H9 (cell line): ENCODE measurements around the gene TMEM132D. TPM values are rescaled to one million over a fixed set of nuclear protein-coding genes. Genes with fewer than 3 reads are reported as not detected.

ENCODE experiments used
- DNase-seq: peaks from one replicate; pipeline ENCODE4 v3.0.0-alpha.2; 2017
- H2AFZ ChIP-seq: one replicate; pipeline ENCODE4 v1.6.1; 2013; ENCODE audit warnings: mild to moderate bottlenecking, low read length, control low read depth, moderate library complexity
- H2AK5ac ChIP-seq: 2 replicates; pipeline ENCODE4 v1.6.1; 2013; ENCODE audit warnings: low read length, control low read depth, mixed read lengths; ENCODE audit not compliant: insufficient read length
- H2BK120ac ChIP-seq: one replicate; pipeline ENCODE4 v1.6.1; 2013; ENCODE audit warnings: low read depth, mild to moderate bottlenecking, low read length, control low read depth, inconsistent platforms; ENCODE audit not compliant: poor library complexity, severe bottlenecking
- H2BK12ac ChIP-seq: 2 replicates; pipeline ENCODE4 v1.6.1; 2013; ENCODE audit warnings: low read length, control low read depth, mixed read lengths, low read depth; ENCODE audit not compliant: insufficient read length
- H2BK15ac ChIP-seq: 2 replicates; pipeline ENCODE4 v1.6.1; 2013; ENCODE audit warnings: low read depth, low read length, control low read depth
- H2BK20ac ChIP-seq: one replicate; pipeline ENCODE4 v1.6.1; 2013; ENCODE audit warnings: low read depth, mild to moderate bottlenecking, low read length, control low read depth, inconsistent platforms; ENCODE audit not compliant: poor library complexity, severe bottlenecking
- H2BK5ac ChIP-seq: 2 replicates; pipeline ENCODE4 v1.6.1; 2013; ENCODE audit warnings: low read length, control low read depth, mixed read lengths; ENCODE audit not compliant: insufficient read length
- H3K14ac ChIP-seq: 2 replicates; pipeline ENCODE4 v1.6.1; 2013; ENCODE audit warnings: low read length, control low read depth; ENCODE audit not compliant: insufficient read depth
- H3K18ac ChIP-seq: 2 replicates; pipeline ENCODE4 v1.6.1; 2013; ENCODE audit warnings: low read depth, mild to moderate bottlenecking, mixed read lengths, low read length, control low read depth; ENCODE audit not compliant: insufficient read length
- H3K23ac ChIP-seq: 2 replicates; pipeline ENCODE4 v1.6.1; 2013; ENCODE audit warnings: low read length, control low read depth, mixed read lengths, low read depth; ENCODE audit not compliant: insufficient read length
- H3K23me2 ChIP-seq: 2 replicates; pipeline ENCODE4 v1.6.1; 2013; ENCODE audit warnings: low read depth, mild to moderate bottlenecking, mixed read lengths, low read length, control low read depth; ENCODE audit not compliant: insufficient read length, poor library complexity, severe bottlenecking
- H3K27ac ChIP-seq: 2 replicates; pipeline ENCODE4 v1.5.1; 2013; ENCODE audit warnings: low read length, control low read depth, mixed read lengths, low read depth; ENCODE audit not compliant: insufficient read length
- H3K27me3 ChIP-seq: 2 replicates; pipeline ENCODE4 v1.6.1; 2013; ENCODE audit warnings: low read length, control low read depth, inconsistent platforms; ENCODE audit not compliant: insufficient read depth
- H3K4ac ChIP-seq: 2 replicates; pipeline ENCODE4 v1.6.1; 2013; ENCODE audit warnings: low read depth, mild to moderate bottlenecking, control low read depth, inconsistent platforms, low read length, moderate library complexity
- H3K4me1 ChIP-seq: 2 replicates; pipeline ENCODE4 v1.6.1; 2013; ENCODE audit warnings: low read length, control low read depth, inconsistent platforms; ENCODE audit not compliant: insufficient read depth
- H3K4me2 ChIP-seq: 2 replicates; pipeline ENCODE4 v1.6.1; 2013; ENCODE audit warnings: low read length, control low read depth, mixed read lengths; ENCODE audit not compliant: insufficient read length, insufficient read depth
- H3K56ac ChIP-seq: 2 replicates; pipeline ENCODE4 v1.6.1; 2013; ENCODE audit warnings: low read depth, mild to moderate bottlenecking, mixed read lengths, low read length, control low read depth; ENCODE audit not compliant: insufficient read length
- H3K79me1 ChIP-seq: 2 replicates; pipeline ENCODE4 v1.6.1; 2013; ENCODE audit warnings: low read depth, mild to moderate bottlenecking, moderate library complexity, low read length, control low read depth, inconsistent platforms; ENCODE audit not compliant: insufficient read depth, poor library complexity, severe bottlenecking
- H3K79me2 ChIP-seq: 2 replicates; pipeline ENCODE4 v1.6.1; 2013; ENCODE audit warnings: low read length, control low read depth, inconsistent platforms; ENCODE audit not compliant: insufficient read depth
- H3K9ac ChIP-seq: 2 replicates; pipeline ENCODE4 v1.6.1; 2013; ENCODE audit warnings: low read length, control low read depth, mixed read lengths; ENCODE audit not compliant: insufficient read length; ENCODE audit errors: extremely low read depth
- H3K9me3 ChIP-seq: one replicate; pipeline ENCODE4 v1.6.1; 2013; ENCODE audit warnings: low read depth, low read length, inconsistent platforms; ENCODE audit not compliant: control insufficient read depth
- H3T11ph ChIP-seq: one replicate; pipeline ENCODE4 v1.6.1; 2013; ENCODE audit warnings: mild to moderate bottlenecking, low read length, control low read depth, inconsistent platforms
- H4K20me1 ChIP-seq: one replicate; pipeline ENCODE4 v1.6.1; 2013; ENCODE audit not compliant: control insufficient read depth, insufficient read length, insufficient read depth
- H4K5ac ChIP-seq: 2 replicates; pipeline ENCODE4 v1.6.1; 2013; ENCODE audit warnings: low read depth, mild to moderate bottlenecking, mixed read lengths, low read length, control low read depth; ENCODE audit not compliant: insufficient read length
- H4K8ac ChIP-seq: replicated peaks from 2 replicates; pipeline ENCODE4 v1.6.1; 2013; ENCODE audit warnings: low read length, control low read depth, mixed read lengths, low read depth; ENCODE audit not compliant: insufficient read length
- H4K91ac ChIP-seq: 2 replicates; pipeline ENCODE4 v1.6.1; 2013; ENCODE audit warnings: low read depth, mild to moderate bottlenecking, moderate library complexity, mixed read lengths, low read length, control low read depth; ENCODE audit not compliant: insufficient read length
- H3K27ac Mint-ChIP-seq, 3 experiments: 2 replicates in 2 of 3; 3 replicates in 1 of 3; pipeline ENCODE4 v1.8.0; 2020 to 2021; ENCODE audit warnings: mixed read lengths in 3 of 3, mild to moderate bottlenecking in 1 of 3, moderate library complexity in 1 of 3
- H3K27me3 Mint-ChIP-seq: 2 replicates; pipeline ENCODE4 v1.8.0; 2021; ENCODE audit warnings: low read depth, mild to moderate bottlenecking, moderate library complexity, mixed read lengths
- H3K36me3 Mint-ChIP-seq, 3 experiments: 2 replicates in 2 of 3; 3 replicates in 1 of 3; pipeline ENCODE4 v1.8.0; 2020 to 2021; ENCODE audit warnings: low read depth in 3 of 3, mixed read lengths in 3 of 3; ENCODE audit not compliant: insufficient read depth in 1 of 3
- H3K4me1 Mint-ChIP-seq, 2 experiments: 2 replicates each; pipeline ENCODE4 v1.8.0; 2020; ENCODE audit warnings: mixed read lengths in 2 of 2
- H3K4me3 Mint-ChIP-seq, 2 experiments: 2 replicates in 1 of 2; 3 replicates in 1 of 2; pipeline ENCODE4 v1.8.0; 2020 to 2021; ENCODE audit warnings: mild to moderate bottlenecking in 2 of 2, mixed read lengths in 2 of 2, moderate library complexity in 1 of 2
- H3K9me3 Mint-ChIP-seq, 2 experiments: 2 replicates in 1 of 2; 3 replicates in 1 of 2; pipeline ENCODE4 v1.8.0; 2020; ENCODE audit warnings: mild to moderate bottlenecking in 2 of 2, mixed read lengths in 2 of 2, moderate library complexity in 1 of 2
- CTCF ChIP-seq: fragments of 200-600 bp; sonication (generic); conservative IDR thresholded peaks from 3 replicates; pipeline ENCODE4 v1.8.0; 2021; ENCODE audit warnings: antibody characterized with exemption, mild to moderate bottlenecking
- WGBS: extraction: QIAGEN DNeasy Blood & Tissue Kit; methylation state at CpG from one replicate; pipeline ENCODE4 v1.1.7; 2013; ENCODE audit warnings: missing lambda C conversion rate, low lambda C conversion rate, mixed read lengths; ENCODE audit not compliant: insufficient read length; ENCODE audit errors: extremely low coverage; 5-methylcytosine and 5-hydroxymethylcytosine counted together
- total RNA-seq: library from RNA; stranded (reverse); gene quantifications from 2 replicates; pipeline ENCODE4 v1.2.1, GENCODE V29; 2021

Gene TMEM132D
- total RNA-seq, 1 experiment from 2014 or later: 6.1 TPM

- DNase-seq: no peak
- TF ChIP-seq CTCF: no peak
- no peak overlapping the region for H3K4ac ChIP-seq
- no peak overlapping the region for H3K23ac ChIP-seq
- H3K14ac ChIP-seq: no peak overlapping the region
- no peak overlapping the region for H2BK5ac ChIP-seq
- Mint-ChIP-seq H3K36me3 (peaks cover 0 to 3% (median 0%) of the 10 kb centered on the region in 3 experiments; a peak in 1 of 7 replicates), H3K4me1 (peaks cover 5 to 17% of the 10 kb centered on the region in 2 experiments), H3K27me3 (no peaks in the 10 kb centered on the region; the same call in 1 of the 2 replicates), H3K9me3 (no peaks in the 10 kb centered on the region), H3K27ac (no peak overlapping the region), H3K4me3 (no peak overlapping the region)
- H3K56ac ChIP-seq: no peak overlapping the region
- H4K5ac ChIP-seq: no peak overlapping the region
- H4K20me1 ChIP-seq: no peaks in the 10 kb centered on the region
- WGBS: no CpG with 5 or more reads among the region's 6 CpGs
- H2BK20ac ChIP-seq: no peak overlapping the region
- no peak overlapping the region for H2AK5ac ChIP-seq
- no peaks in the 10 kb centered on the region for H3K23me2 ChIP-seq
- H3K27ac ChIP-seq: no peak overlapping the region
- no peak overlapping the region for H2BK120ac ChIP-seq
- H3K27me3 ChIP-seq: no peaks in the 10 kb centered on the region
- H3K79me2 ChIP-seq: 0 out of 2 replicates have a peak, but pooled peaks cover 2% of the 10 kb centered on the region
- no peaks in the 10 kb centered on the region for H3K9me3 ChIP-seq
- no peaks in the 10 kb centered on the region; the same call in 1 of the 2 replicates for H3K4me1 ChIP-seq
- H2BK15ac ChIP-seq: no peak overlapping the region
- no peak overlapping the region for H4K8ac ChIP-seq
- no peak overlapping the region for H3K18ac ChIP-seq
- no peak overlapping the region for H3K4me2 ChIP-seq
- H3K9ac ChIP-seq: no peak overlapping the region
- no peak overlapping the region for H2BK12ac ChIP-seq
- no peak overlapping the region for H4K91ac ChIP-seq
- no peak overlapping the region for H3T11ph ChIP-seq
- peaks cover 3% of the 10 kb centered on the region for H3K79me1 ChIP-seq
- no peak overlapping the region for H2AFZ ChIP-seq
Observed at GRCh38 chr12:129753586-129753985, 150.2 kb downstream of the TMEM132D start.
